H1 (cell line): Measurements from ENCODE around the gene TIE1. TPM values are rescaled to one million over a fixed set of nuclear protein-coding genes. Genes with fewer than 3 reads are reported as not detected.

Experiments
- CTCF ChIA-PET: fragments of 300-600 bp; sonication (Branson Sonifier 250); formaldehyde crosslinking; loops from one replicate; lab custom pipeline; 2021; ENCODE audit not compliant: partially characterized antibody; lab: Charles Lee
- POLR2A ChIA-PET: fragments of 300-600 bp; sonication (Branson Sonifier 250); formaldehyde crosslinking; loops from one replicate; lab custom pipeline; 2021; ENCODE audit warnings: inconsistent platforms; ENCODE audit not compliant: partially characterized antibody; lab: Charles Lee
- DNase-seq, 2 experiments: peaks; one replicate each; pipeline versions ENCODE4 v3.0.0 to v3.0.0-alpha.2; 2010 to 2022; ENCODE audit warnings: low spot score in 2 of 2, low read depth in 1 of 2, mixed read lengths in 1 of 2
- FAIRE-seq: peaks from 2 replicates; lab custom pipeline; 2011; peaks lifted over from hg19 to GRCh38; lab: Jason Lieb, UNC
- H2AFZ ChIP-seq: 2 replicates; pipeline ENCODE4 v1.8.1; 2012; ENCODE audit warnings: low read length, inconsistent platforms
- H2AK5ac ChIP-seq: 2 replicates; pipeline ENCODE4 v1.6.1; 2013; ENCODE audit warnings: low read depth, low read length
- H2BK120ac ChIP-seq: replicated peaks from 2 replicates; pipeline ENCODE3; 2013; ENCODE audit warnings: low read depth, low read length, inconsistent platforms
- H2BK12ac ChIP-seq: 2 replicates; pipeline ENCODE4 v1.6.1; 2013; ENCODE audit warnings: low read depth, low read length
- H2BK15ac ChIP-seq: 2 replicates; pipeline ENCODE4 v1.6.1; 2013; ENCODE audit warnings: low read length
- H2BK20ac ChIP-seq: 2 replicates; pipeline ENCODE4 v1.6.1; 2013; ENCODE audit warnings: low read length
- H2BK5ac ChIP-seq: 2 replicates; pipeline ENCODE4 v1.6.1; 2013; ENCODE audit warnings: low read depth, low read length
- H3K14ac ChIP-seq: 2 replicates; pipeline ENCODE4 v1.6.1; 2013; ENCODE audit warnings: inconsistent platforms; ENCODE audit not compliant: insufficient read length
- H3K18ac ChIP-seq: 2 replicates; pipeline ENCODE4 v1.6.1; 2013; ENCODE audit warnings: low read length; ENCODE audit errors: extremely low read depth
- H3K23ac ChIP-seq: 2 replicates; pipeline ENCODE4 v1.6.1; 2013; ENCODE audit warnings: inconsistent platforms; ENCODE audit not compliant: insufficient read length
- H3K23me2 ChIP-seq: 2 replicates; pipeline ENCODE4 v1.6.1; 2013; ENCODE audit warnings: low read depth, low read length
- H3K27ac ChIP-seq: 2 replicates; pipeline ENCODE4 v1.6.1; 2011; ENCODE audit warnings: low read depth, low read length, inconsistent platforms
- H3K27me3 ChIP-seq, 4 experiments: replicated peaks in 1 of 4; 1 replicate in 1 of 4; 2 replicates in 3 of 4; pipeline versions ENCODE4 v1.6.1 to v1.8.1; 2011 to 2013; ENCODE audit warnings: low read length in 3 of 4, mild to moderate bottlenecking in 3 of 4, inconsistent platforms in 2 of 4, mixed read lengths in 2 of 4, moderate library complexity in 1 of 4; ENCODE audit not compliant: control insufficient read depth in 3 of 4, insufficient read depth in 3 of 4; ENCODE audit errors: extremely low read depth in 1 of 4
- H3K36me3 ChIP-seq, 4 experiments: 2 replicates each; pipeline versions ENCODE4 v1.6.1 to v1.8.1; 2011 to 2013; ENCODE audit warnings: mild to moderate bottlenecking in 4 of 4, low read length in 3 of 4, moderate library complexity in 2 of 4, control low read depth in 1 of 4, inconsistent platforms in 1 of 4; ENCODE audit not compliant: insufficient read depth in 4 of 4, control insufficient read depth in 2 of 4
- H3K4ac ChIP-seq: replicated peaks from 2 replicates; pipeline ENCODE3; 2013; ENCODE audit warnings: low read length, low read depth, mixed read lengths, inconsistent platforms; ENCODE audit not compliant: insufficient read length
- H3K4me1 ChIP-seq, 4 experiments: replicated peaks in 1 of 4; 1 replicate in 1 of 4; 2 replicates in 3 of 4; pipeline versions ENCODE4 v1.6.1 to v1.8.1; 2011 to 2013; ENCODE audit warnings: low read length in 3 of 4, inconsistent platforms in 2 of 4, mixed read lengths in 1 of 4; ENCODE audit not compliant: insufficient read depth in 4 of 4, control insufficient read depth in 3 of 4
- H3K4me2 ChIP-seq, 2 experiments: 2 replicates each; pipeline versions ENCODE4 v1.6.1 to v1.8.1; 2011 to 2013; ENCODE audit warnings: low read depth in 2 of 2, low read length in 2 of 2, control low read depth in 1 of 2, inconsistent platforms in 1 of 2, mild to moderate bottlenecking in 1 of 2; ENCODE audit not compliant: insufficient read depth in 1 of 2
- H3K4me3 ChIP-seq, 4 experiments: fragments of 200-600, 300-600 bp in 1 of 4; sonication (generic), shearing (Covaris generic), sonication (Bioruptor Twin) in 1 of 4; 2 replicates each; pipeline versions ENCODE4 v1.5.1 to v1.8.1; 2011 to 2016; ENCODE audit warnings: low read length in 4 of 4, low read depth in 3 of 4, control low read depth in 2 of 4, inconsistent platforms in 2 of 4, mild to moderate bottlenecking in 2 of 4, mixed read lengths in 1 of 4, moderate library complexity in 1 of 4; ENCODE audit not compliant: insufficient read depth in 2 of 4; ENCODE audit errors: extremely low read depth in 1 of 4
- H3K56ac ChIP-seq: replicated peaks from 2 replicates; pipeline ENCODE3; 2013; ENCODE audit warnings: low read depth, mild to moderate bottlenecking, mixed read lengths, low read length, inconsistent platforms; ENCODE audit not compliant: insufficient read length
- H3K79me1 ChIP-seq: 2 replicates; pipeline ENCODE4 v1.6.1; 2013; ENCODE audit warnings: low read depth, low read length, control low read depth
- H3K79me2 ChIP-seq, 2 experiments: 2 replicates each; pipeline versions ENCODE4 v1.6.1 to v1.8.1; 2012 to 2013; ENCODE audit warnings: low read length in 2 of 2, mild to moderate bottlenecking in 2 of 2, inconsistent platforms in 1 of 2; ENCODE audit not compliant: insufficient read depth in 2 of 2, control insufficient read depth in 1 of 2
- H3K9ac ChIP-seq, 4 experiments: replicated peaks in 1 of 4; 1 replicate in 1 of 4; 2 replicates in 3 of 4; pipeline versions ENCODE4 v1.6.1 to v1.8.1; 2011 to 2013; ENCODE audit warnings: low read depth in 3 of 4, low read length in 3 of 4, control low read depth in 2 of 4, mild to moderate bottlenecking in 2 of 4, moderate library complexity in 2 of 4, inconsistent platforms in 1 of 4; ENCODE audit errors: extremely low read depth in 1 of 4
- H3K9me3 ChIP-seq, 2 experiments: 2 replicates each; pipeline versions ENCODE4 v1.6.1 to v1.8.1; 2012 to 2013; ENCODE audit warnings: mild to moderate bottlenecking in 2 of 2, moderate library complexity in 2 of 2, control low read depth in 1 of 2, inconsistent platforms in 1 of 2, low read depth in 1 of 2, low read length in 1 of 2, mixed read lengths in 1 of 2; ENCODE audit not compliant: insufficient read depth in 2 of 2
- H4K20me1 ChIP-seq, 2 experiments: replicated peaks in 1 of 2; 2 replicates each; pipeline versions ENCODE3 to v1.8.1; 2011 to 2013; ENCODE audit warnings: inconsistent platforms in 2 of 2, low read length in 2 of 2, mild to moderate bottlenecking in 1 of 2; ENCODE audit not compliant: insufficient read depth in 2 of 2, control insufficient read depth in 1 of 2
- H4K5ac ChIP-seq: 2 replicates; pipeline ENCODE4 v1.6.1; 2013; ENCODE audit warnings: low read length, low read depth, mixed read lengths, inconsistent platforms; ENCODE audit not compliant: insufficient read length
- H4K8ac ChIP-seq: 2 replicates; pipeline ENCODE4 v1.8.0; 2013; ENCODE audit warnings: mild to moderate bottlenecking, moderate library complexity, low read length, inconsistent platforms; ENCODE audit not compliant: insufficient read depth; ENCODE audit errors: extremely low read depth
- H4K91ac ChIP-seq: replicated peaks from 2 replicates; pipeline ENCODE3; 2013; ENCODE audit warnings: low read length, mixed read lengths, inconsistent platforms; ENCODE audit not compliant: insufficient read length
- CTBP2 ChIP-seq: IDR thresholded peaks from 2 replicates; pipeline ENCODE4 v1.7.0; 2011; ENCODE audit warnings: borderline replicate concordance, mild to moderate bottlenecking, moderate library complexity, mixed read lengths, low read length; ENCODE audit not compliant: insufficient read depth, insufficient read length
- GTF2F1 ChIP-seq: IDR thresholded peaks from 2 replicates; pipeline ENCODE4 v1.6.1; 2012; ENCODE audit warnings: low read depth, low read length, improper control_type of control experiment, borderline replicate concordance
- KDM4A ChIP-seq: IDR thresholded peaks from one replicate; pipeline ENCODE4 v1.7.1; 2012; ENCODE audit warnings: low read depth, mild to moderate bottlenecking, moderate library complexity, low read length, inconsistent platforms; ENCODE audit not compliant: severe bottlenecking
- NRF1 ChIP-seq: IDR thresholded peaks from 2 replicates; pipeline ENCODE4 v1.6.1; 2011; ENCODE audit warnings: mild to moderate bottlenecking, low read depth, low read length, improper control_type of control experiment
- SAP30 ChIP-seq: fragments of 300-600 bp; sonication (generic); IDR thresholded peaks from 2 replicates; pipeline ENCODE4 v1.7.1; 2012; ENCODE audit warnings: low read length, moderate library complexity, mild to moderate bottlenecking, inconsistent platforms; ENCODE audit not compliant: insufficient read depth, insufficient replicate concordance
- SIN3A ChIP-seq, 2 experiments: IDR thresholded peaks in 1 of 2; conservative IDR thresholded peaks in 1 of 2; 2 replicates each; pipeline ENCODE4 v1.6.1; 2011 to 2012; ENCODE audit warnings: low read length in 2 of 2, improper control_type of control experiment in 1 of 2, low read depth in 1 of 2, mild to moderate bottlenecking in 1 of 2
- SP2 ChIP-seq: IDR thresholded peaks from 2 replicates; pipeline ENCODE4 v1.6.1; 2012; ENCODE audit warnings: mild to moderate bottlenecking, low read length, inconsistent platforms
- TAF1 ChIP-seq: IDR thresholded peaks from 2 replicates; pipeline ENCODE4 v1.6.1; 2011; ENCODE audit warnings: mild to moderate bottlenecking, low read depth, low read length
- TAF7 ChIP-seq: optimal IDR thresholded peaks from 2 replicates; pipeline ENCODE3; 2011; ENCODE audit warnings: low read depth, mild to moderate bottlenecking, inconsistent platforms, low read length, moderate library complexity, borderline replicate concordance
- TBP ChIP-seq: IDR thresholded peaks from 2 replicates; pipeline ENCODE4 v1.6.1; 2011; ENCODE audit warnings: low read depth, low read length, improper control_type of control experiment
- ZNF274 ChIP-seq: IDR thresholded peaks from 2 replicates; pipeline ENCODE4 v1.7.0; 2012; ENCODE audit warnings: low read length, borderline replicate concordance; ENCODE audit errors: extremely low read depth
- WGBS, 2 experiments: shearing (Covaris generic) in 1 of 2; methylation state at CpG; one replicate each; pipeline versions ENCODE4 v1.1.6 to v1.1.7; 2013 to 2015; ENCODE audit warnings: low lambda C conversion rate in 2 of 2, mixed read lengths in 2 of 2, inconsistent platforms in 1 of 2, low coverage in 1 of 2, missing lambda C conversion rate in 1 of 2; ENCODE audit not compliant: insufficient replicate concordance in 2 of 2, insufficient coverage in 1 of 2, insufficient read length in 1 of 2; ENCODE audit errors: extremely low coverage in 1 of 2, missing lambda C conversion rate in 1 of 2; 5-methylcytosine and 5-hydroxymethylcytosine counted together
- polyA plus RNA-seq, 7 experiments: library from polyadenylated mRNA; depleted of rRNA in 3 of 7; stranded (reverse) in 5 of 7; unstranded in 2 of 7; fragments of >200 nt in 5 of 7; fragments of 200-250 nt in 2 of 7; gene quantifications; 1 replicate in 5 of 7; 2 replicates in 1 of 7; 4 replicates in 1 of 7; pipeline versions ENCODE4 v1.2.1 to v1.2.3, GENCODE V29; 2011 to 2013; ENCODE audit warnings: missing spikeins in 2 of 7, mixed read lengths in 2 of 7
- total RNA-seq: library from RNA; stranded (reverse); fragmentation: NEBNext Ultra II Directional; extraction: Animal tissue kit (Norgen Biotek cat#: 25700); gene quantifications from 2 replicates; pipeline ENCODE4 v1.2.1, GENCODE V29; 2021

The TIE1 gene
- total and polyA plus RNA-seq, 2 of the 8 experiments (the other 6 are each of a cell fraction or from before 2014, with no cell fraction given): 0.74 to 2.2 TPM

DNA sequence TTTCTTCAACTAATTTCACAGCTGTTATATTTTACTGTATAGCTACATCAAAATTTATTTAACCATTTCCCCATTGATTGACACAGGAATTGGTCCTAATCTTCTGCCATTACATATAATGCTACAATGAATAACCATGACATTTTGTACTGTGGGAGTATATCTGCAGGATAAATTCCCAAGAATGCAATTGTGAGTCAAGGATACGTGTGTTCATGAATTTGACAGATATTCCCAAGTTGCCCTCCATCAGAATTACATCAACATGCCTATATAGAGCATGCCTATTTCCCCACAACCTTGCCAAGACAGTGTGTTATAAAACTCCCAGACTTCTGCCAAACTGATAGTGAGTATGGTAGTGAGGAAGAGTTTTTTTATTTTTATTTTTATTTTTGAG, 2.7 kb upstream of the TIE1 start:
- Histone ChIP-seq H3K27me3 (no peaks in the 10 kb centered on the region), H3K79me2 (no peaks in the 10 kb centered on the region), H2BK12ac (no peak overlapping the region), H2AFZ (no peak overlapping the region), H2BK20ac (no peak overlapping the region), H2BK5ac (no peak overlapping the region), H3K56ac (no peak overlapping the region), H3K4ac (no peak overlapping the region), H3K4me2 (no peak overlapping the region), H4K20me1 (no peaks in the 10 kb centered on the region), H3K36me3 (no peaks in the 10 kb centered on the region), H3K23me2 (no peaks in the 10 kb centered on the region; the same call in 1 of the 2 replicates), H3K23ac (no peak overlapping the region), H4K5ac (no peak overlapping the region), H4K8ac (no peak overlapping the region), H3K79me1 (no peaks in the 10 kb centered on the region), H2BK15ac (no peak overlapping the region), H3K18ac (no peak overlapping the region), H3K9me3 (no peaks in the 10 kb centered on the region), H3K27ac (no peak overlapping the region), H3K4me3 (no peak overlapping the region), H3K4me1 (peaks cover 1 to 8% (median 6%) of the 10 kb centered on the region in 4 experiments; a peak in 5 of 7 replicates), H3K9ac (no peak overlapping the region), H2AK5ac (no peak overlapping the region), H2BK120ac (no peak overlapping the region), H4K91ac (no peak overlapping the region), H3K14ac (no peak overlapping the region)
- POLR2A ChIA-PET: interaction anchor here (0.7 to 1.4 kb wide), 2 partner anchors 13 to 26 kb away, joined by 3 read pairs; no protein-coding TSS in a partner anchor
- CTCF ChIA-PET: interaction anchor here (1.5 kb wide), 1 partner anchor 18 kb away, joined by 3 read pairs; no protein-coding TSS in a partner anchor
- TF ChIP-seq TAF7: no peak
- TF ChIP-seq TBP: no peak
- no peak for TF ChIP-seq SAP30
- no peak for TF ChIP-seq SIN3A (conservative IDR thresholded peaks at IDR 0.05 in 1 of 2, IDR thresholded peaks at IDR 0.05 in 1 of 2; ENCODE audit: low read depth in 1 of 2, low read length in 2 of 2)
- no peak for TF ChIP-seq KDM4A
- TF ChIP-seq ZNF274: no peak
- TF ChIP-seq SP2: no peak
- TF ChIP-seq CTBP2: no peak
- no peak for TF ChIP-seq TAF1
- no peak for TF ChIP-seq NRF1
- TF ChIP-seq GTF2F1: no peak
- FAIRE-seq (no peak), DNase-seq (no peak)
- 94% methylated on average over 1 of the region's 1 CpG; no CpG with 5 or more reads in 1 of the 2 experiments for WGBS, 2 experiments
